Activated CD8-positive, alpha-beta memory T cell treated with anti-CD3 and anti-CD28 coated beads for 24 hours (primary cell): ENCODE results near the gene DNAJC22.
"Not testable (repeated sequence)": the region's sequence is repeated elsewhere in the genome, so short reads cannot be mapped to it uniquely, and the experiment has no call there.

Source experiments
- DNase-seq: peaks from one replicate; pipeline ENCODE4 v3.0.0-alpha.2; 2020

The DNAJC22 gene

DNA sequence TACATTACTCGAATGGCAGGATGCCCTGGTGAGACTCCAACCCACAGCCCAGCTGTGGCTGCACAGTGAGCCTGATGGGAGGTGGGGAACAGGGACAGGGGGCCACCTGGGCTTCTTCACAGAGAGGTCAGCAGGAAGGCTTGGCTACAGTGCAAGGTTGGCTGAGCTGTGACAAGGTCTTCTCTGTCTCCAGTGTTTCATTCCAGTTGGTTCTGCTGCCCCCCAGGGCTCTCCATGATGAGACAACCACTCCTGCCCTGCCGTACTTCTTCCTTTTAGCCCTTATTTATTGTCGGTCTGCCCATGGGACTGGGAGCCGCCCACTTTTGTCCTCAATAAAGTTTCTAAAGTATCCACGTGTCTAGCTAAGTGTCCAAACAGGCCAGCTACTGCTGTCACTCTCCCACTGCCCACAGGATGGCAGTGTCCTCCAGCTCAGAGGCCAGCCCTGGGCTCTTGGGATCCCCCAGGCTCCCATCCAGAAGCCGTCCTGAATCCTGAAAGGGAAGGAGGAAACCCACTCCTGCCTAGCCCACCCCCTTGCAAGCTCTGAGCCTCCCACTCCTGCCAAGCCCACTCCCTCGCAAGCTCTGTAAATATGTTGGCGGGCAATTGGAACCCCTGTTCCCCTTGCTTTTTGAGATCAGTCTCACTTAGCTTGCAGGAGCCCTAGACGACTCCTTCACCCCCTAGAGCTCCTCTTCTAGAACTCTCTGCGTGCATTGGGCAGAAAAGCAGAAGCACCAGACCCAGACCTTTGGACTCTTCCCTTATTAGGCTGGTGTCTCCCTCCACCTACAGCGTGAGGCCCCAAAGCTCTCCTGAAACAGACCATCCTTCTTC, 15.1 kb upstream of the DNAJC22 start:
- no peak for DNase-seq

DNA sequence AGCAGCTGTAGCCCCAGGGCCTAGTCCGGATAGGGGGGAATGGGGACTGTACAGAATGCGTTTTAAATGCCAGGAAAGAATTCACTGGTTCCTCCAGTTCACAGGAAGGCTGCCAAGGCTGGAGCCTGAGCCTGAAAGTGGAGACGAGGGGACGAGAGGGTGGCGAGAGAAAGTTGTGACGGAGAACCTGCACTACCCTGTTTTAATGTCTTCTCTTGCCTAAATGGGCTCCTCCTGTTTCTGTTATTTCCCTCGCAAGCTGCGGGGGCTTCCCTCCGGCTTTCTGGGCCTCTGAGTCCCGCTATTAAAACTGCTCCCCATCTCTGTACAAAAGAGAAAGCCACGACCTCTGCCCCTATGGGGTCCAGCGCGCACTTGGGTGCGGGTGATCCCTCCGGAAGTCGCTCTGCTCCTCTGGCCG, 14.2 kb upstream of the DNAJC22 start:
- no peak for DNase-seq

DNA sequence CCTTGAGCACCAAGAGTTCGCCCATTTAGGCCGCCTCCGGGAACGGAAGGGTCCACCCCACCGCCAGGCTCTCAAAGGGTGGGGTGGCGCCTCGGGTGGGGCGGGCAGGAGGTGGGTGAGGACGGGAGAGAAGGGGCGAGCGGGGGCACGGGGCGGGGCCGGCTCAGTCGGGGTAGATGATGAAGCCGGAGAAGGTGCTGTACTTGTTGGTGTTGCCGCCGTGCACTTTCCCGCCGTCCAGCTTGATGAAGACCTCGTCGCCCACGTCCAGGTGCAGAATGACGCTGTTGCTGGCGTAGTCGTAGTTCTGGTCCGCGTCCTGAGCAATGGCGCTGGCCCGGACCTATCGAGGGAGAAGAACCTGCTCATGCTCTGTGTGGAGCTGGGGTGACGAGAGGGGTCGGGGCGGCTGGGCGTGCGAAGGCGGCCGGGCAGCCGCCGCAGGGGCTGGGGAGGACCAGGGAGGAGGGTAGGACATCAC, 13.8 kb upstream of the DNAJC22 start:
- no peak for DNase-seq

DNA sequence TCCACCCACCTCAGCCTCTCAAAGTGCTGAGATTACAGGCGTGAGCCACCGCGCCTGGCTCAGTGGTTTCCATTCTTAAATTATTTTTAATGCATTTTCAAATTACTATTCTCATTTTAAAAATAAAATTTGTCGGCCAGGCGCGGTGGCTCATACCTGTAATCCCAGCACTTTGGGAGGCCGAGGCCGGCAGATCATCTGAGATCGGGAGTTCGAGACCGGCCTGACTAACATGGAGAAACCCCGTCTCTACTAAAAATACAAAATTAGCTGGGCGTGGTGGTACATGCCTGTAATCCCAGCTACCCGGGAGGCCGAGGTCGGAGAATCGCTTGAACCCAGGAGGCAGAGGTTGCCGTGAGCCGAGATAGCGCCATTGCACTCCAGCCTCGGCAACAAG, 12.9 kb upstream of the DNAJC22 start:
- not testable (repeated sequence) for DNase-seq

DNA sequence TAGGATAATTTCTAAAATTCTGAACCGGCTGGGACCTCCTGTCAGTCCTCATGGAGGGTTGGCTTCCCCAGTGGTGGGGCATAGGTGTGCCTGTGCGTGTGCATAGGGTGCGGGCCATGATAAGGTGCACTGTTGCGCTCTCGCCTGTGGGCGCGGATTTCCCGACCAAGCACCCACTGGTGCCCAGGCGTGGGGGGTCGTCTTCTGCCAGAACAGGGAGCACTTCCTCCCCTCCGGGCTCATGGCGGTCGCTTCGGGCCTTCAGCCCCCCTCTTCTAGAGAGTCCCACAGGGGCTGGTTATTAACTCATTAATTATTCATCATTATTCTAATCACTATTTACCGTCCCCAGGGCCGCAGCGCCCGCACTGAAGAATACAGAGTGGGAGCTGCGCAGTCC, 12.5 kb upstream of the DNAJC22 start:
- DNase-seq: no peak

DNA sequence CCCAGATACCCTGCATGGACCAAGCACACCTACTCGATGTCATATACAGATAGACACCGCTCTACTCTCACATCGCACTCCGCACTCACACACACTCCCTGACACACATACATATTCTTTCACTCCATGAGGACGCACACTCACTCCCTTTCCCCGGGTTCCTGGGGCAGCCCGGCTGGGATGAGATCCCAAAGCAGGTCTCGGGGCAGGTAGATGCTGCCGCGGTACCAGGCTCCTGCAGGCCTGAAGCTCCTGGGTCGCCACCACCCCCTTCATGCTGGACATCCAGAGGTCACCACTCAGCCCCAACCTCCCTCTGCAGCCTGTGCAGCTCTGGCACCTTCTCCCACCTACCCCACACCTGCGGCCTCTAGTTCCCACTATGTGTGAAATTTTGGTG, 12.0 kb upstream of the DNAJC22 start:
- DNase-seq: no peak

DNA sequence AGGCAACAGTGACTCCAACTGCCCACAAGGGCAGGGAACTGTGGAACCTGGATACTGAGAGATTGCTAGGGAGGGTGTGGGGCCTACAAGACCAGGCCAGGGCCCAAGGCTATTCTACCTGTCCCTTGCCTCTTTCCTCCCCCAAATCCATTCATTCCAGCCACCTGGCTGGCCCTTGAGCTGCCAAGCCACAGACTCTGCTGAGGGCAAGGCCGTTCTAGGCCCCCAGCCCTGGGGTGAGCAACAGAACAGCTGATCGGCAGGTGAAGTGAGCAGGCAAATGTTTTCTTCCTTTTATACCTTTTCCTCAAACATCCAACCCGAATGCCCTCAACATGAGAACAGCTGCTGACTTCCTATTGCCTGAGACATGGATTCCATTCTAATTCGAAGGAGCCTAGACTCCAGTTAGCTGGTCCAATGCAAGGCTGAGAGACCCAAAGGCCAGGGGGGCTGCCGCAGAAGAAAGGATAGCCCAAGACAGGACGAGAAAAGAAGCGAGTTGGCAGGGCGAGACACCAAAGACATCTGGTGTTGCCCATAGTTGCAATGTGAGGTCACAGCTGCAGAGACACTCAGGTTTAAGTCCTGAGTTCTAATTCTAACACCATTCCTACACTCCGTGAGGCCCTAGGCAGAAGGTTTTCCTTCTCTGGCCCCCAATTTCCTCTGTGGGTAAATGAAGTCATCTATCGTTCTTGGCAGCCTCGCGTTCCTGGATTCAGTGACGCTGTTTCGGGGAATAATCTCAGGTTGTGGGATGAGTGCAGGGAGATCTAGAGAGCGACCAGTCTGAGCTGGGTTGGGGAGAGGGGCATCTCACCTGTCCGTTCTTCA, 11.4 kb upstream of the DNAJC22 start:
- no peak for DNase-seq

DNA sequence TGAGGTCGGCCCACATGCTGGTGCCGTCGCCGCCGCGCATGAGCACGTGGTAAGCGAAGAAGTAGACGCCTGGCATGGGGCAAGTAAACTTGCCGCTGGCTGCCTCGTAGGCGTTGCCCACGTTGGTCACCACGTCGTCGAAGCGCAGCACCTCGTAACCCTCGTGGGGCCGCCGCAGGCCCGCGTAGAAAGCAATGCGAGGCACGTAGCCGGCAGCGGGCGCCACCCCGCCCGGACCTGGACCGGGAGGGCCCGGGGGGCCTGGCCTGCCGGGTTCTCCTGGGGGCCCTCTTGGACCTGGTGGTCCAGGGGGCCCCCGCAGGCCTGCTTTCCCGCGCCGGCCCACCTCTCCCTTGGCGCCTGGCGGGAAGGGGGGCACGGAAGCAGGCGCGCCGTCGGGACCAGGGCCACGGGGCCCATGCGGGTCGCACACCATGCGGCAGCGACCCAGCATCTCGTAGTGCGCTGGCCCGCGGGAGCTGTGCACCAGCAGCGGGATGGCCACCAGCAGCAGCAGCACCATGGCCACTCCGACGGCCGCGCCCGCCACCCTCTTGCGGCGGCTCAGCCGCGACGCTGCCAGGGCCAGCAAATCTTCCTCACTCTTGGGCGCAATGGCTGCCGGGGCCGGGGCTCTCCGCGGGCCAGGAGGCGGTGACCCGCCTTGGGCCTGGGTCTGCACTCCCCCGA, 10.6 kb upstream of the DNAJC22 start:
- no peak for DNase-seq

DNA sequence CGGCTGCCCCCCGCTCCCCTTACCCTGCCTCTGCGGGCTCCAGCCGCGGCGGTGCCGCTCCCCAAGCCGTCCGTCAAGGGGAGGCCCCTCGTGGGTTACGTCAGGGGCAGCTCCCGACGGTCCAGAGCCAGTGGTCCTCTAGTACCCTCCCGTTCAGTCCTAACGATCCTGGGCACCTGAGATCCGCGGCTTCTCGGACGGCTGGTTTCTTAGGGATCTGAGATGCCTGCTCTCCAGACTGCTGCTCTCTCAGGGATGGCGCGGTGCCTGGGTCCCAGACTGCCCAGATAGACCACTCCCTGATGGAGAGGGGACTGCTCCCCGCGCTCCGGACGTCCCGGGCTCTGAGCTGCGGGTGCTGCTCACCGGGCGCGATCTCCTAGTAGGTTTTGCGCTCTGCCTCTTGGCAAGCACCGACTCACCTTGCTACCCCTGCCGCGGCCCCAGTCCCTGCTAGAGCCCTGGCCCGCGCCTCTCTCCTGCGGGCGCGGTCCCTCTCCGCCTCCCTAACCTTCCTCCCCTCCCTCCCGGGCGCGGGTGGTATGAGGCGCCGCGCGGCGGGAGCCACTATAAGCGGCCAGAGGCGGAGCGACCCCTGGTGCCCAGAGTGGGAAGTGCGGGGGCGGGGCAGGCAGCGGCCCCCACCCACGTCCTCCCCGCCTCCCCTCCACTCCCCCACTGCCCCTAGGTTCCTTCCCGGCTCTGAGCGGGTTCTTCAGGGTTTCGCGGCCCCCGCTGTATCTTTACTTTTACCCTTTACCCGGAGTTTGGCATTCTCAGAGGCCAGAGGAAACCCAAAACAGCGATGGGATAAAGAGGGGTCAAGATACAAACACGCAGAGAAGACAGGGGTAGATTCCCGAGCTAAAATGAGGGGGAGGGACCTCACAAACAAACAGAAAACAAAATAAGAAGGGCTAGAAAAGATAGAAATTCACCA, 9.8 kb upstream of the DNAJC22 start, which contains the start of gene C1QL4:
TSS of gene C1QL4 (minus strand) at position 544 of the 940 bp plus-strand sequence. CDS start 711 bp downstream, outside the sequence.
- peak; percentile 96 for DNase-seq

DNA sequence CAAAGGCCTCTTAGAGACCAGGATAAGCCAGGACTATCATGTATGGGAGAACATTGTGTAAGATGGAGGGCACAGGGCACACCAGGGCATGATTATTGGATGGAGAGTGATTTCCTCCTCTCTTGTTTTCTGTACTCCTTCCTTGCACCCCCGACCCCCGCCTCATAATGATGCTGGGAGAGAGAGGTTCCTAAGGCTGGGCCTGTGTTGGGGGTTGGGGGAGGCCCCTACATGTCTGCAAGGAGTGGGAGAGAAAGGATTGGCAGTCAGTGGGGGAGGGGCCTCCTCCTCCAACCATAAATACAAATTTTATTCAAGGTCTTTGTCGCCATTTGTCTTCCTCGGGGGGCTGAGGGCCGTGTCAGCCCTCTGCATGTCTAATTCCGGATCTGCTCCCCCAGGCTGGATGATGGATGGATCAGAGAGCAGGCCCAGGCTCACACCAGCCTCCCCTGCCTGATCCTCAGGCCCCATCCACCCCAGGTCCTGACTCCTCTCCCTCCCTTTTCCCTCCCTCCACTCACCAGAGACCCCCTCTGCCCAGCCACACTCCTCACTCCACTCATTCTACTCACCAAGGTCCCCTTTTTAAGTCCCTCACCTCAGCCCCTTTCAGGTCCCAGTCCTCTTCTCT, 7.7 kb upstream of the DNAJC22 start:
- DNase-seq: no peak

DNA sequence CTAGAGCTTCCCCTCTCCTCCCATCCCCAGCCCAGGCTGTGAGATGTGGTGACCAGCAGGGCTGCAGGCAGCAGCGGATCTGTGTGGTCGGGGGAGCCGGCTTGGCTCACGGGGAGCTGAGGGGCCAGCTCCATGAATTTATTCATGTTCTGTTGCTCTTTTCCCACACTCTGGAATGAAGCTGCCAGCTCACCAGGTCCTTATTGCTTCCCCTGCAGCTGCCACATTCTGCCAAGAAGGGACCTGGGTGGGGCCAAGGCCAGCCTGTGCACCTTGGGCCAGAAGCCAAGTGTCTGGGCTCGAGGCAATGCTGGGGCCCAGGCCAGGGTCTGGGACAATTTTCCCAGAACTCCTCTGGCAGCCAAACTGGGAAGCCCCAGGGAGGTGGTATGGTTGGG, 7.2 kb upstream of the DNAJC22 start:
- no peak for DNase-seq

DNA sequence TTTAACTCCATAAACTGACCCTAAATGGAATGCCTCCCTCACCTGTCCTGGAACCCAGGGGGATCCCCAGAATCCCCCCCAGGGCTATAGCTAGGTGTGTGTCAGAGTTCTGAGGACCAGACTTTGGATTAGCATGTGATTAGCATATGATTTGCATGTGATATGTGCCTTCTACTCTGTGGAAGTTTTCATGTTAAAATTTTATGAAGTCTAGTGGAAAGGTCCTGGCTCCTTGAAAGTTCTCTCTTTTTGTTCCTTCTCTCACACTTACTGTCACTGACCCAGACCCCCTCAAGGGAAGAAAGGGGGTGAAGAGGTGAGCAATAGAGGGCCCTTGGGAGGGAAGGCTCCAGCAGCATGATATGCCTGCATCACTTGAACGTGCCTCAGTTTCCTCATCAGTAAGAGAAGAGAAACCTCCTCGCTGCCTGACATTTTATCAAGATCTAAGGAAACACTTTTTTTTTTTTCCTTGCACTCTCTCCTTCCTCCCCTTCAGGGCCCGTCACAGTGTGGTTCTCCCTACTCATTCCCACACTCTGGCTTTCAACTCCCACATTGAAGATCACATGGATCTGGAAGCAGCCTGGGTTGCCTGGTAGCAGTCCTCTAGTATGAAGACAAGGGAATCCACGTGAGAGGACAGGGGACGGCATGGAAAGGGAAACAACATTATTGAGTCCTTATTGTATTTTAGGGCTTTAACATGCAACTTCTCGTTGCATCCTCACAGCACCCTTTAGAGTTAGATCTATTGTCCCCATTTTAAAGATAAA, 6.4 kb upstream of the DNAJC22 start:
- DNase-seq: no peak

DNA sequence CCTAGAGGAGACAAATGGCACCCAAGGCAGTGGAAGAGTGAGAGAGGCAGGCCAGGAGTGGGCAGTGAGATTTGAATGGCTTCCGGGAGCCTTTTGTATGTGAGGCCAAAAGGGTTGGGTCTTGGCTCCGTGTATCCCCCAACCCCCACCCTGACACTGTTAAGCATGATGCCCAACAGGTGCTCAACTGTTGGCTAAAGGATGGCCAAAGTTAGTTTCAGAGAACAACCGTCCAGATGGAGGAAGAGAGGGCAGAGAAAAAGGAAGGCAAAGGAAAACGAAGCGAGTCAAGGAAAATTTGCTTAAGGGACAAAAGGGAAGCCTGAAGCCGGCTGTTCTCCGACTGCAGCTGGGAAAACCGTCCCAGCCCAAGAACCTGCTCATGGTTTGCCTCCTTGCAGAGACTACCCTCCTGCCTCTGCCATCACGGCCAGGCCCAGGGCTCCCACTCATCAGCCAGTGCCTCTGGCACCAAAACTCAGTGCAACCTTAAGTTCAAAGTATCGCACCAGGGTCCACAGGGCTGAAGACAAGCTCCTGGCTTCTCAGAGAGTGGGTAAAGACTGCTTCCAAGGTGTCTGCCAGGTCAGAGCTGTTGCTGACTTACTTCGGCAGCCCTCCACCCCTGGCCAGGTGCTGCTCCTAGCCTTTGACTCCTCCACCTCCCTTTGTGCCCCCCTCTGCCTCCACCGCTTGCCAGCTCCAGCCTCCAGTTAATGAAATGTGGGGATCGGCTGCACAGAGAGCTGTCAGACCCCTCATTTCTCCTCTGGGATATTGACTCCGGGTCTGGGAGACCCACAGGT, 5.5 kb upstream of the DNAJC22 start:
- no peak for DNase-seq

DNA sequence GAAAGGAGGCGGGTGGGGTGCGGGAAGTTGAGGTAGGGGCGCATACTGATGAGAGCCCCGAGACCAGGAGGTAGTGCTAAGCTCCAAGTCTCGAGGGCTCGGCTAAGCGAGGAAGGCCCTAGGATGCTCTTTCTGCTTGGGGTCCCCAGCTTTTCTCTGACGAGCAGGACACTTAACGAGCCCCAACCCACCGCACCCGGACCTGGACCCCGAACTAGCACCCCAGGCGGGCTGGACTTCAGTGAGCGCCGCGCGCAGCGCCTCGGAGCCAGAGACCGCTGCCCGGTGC, 5.0 kb upstream of the DNAJC22 start:
- no peak for DNase-seq

DNA sequence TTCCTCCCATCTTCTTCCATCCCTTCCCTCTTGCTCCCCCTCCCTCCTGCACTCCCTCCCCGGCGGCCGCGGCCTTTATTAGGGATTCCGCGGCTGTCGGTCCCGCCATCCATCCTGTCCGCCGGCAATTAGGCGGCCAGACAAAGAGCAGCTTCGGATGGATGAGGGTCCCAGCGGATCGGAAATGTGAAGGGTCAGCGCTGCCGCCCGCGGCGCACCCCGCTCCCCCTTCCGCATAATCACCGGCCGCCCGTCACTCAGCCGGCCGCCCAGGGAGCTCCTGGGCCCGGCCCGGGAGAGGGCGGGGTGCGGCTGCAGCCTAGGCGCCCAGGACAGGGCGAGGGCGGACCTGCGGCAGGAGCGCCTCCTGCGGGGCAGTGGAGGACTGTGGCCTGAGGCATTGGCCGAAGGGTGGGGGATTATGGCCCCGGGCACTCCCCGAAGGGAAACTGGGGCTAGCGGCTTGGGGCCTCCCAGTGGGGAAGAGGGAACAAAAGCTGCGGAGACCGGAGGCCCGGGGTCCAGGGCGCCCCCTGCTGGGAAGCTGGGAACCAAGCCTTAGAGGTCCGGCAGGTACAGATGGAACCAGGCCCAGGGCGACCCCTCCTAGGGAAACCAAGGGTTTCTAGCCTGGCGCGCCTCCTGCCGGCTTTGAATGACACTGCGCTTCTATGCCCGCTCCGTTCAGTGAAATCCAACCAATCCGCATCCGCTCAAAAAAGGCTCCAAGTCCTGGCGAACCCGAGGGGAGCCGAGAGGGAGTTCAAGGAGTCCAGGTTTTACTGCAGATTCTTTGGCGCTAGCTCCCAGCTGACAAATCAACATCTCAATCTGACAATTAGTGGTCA, 4.4 kb upstream of the DNAJC22 start:
- peak; percentile 92 for DNase-seq

DNA sequence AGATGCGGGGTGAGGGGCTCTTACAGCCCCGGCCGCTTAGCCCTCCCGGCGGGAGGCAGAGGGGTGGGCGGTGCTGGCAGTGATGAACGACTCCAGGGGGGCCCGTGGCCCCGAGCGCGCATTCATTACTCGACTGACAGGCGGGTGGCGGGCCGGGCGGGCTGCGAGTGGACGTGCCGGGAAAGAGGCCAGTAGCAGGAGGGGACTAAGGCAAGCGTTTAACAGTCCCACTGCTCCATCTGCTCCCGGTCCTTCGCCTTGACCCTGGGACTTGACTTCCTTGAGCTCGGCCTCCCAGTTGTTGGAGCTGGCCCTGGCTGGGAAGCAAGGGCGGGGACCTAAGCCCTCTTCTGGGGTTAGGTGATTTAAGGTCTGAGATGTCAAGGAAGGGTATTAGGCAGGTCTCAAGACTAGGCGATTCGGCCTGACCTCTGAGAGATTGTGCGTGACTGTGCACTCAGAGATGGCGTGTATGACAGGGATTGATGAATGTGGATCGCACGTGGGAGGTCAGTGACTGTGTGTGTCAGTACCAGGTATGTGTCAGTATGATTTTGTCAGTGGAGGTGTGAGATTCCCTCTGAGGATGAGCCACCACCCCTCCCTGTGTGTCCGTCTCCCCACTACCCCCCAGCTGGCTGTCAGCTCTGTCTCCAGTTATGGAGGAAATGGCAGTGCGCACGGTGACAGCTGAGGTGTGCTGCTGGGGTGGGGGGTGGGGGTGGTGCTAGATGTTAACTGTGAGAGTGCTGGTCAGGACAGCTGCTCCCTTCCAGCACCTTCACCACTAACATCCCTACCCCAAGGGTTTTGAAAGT, 3.6 kb upstream of the DNAJC22 start:
- peak; percentile 73 for DNase-seq

DNA sequence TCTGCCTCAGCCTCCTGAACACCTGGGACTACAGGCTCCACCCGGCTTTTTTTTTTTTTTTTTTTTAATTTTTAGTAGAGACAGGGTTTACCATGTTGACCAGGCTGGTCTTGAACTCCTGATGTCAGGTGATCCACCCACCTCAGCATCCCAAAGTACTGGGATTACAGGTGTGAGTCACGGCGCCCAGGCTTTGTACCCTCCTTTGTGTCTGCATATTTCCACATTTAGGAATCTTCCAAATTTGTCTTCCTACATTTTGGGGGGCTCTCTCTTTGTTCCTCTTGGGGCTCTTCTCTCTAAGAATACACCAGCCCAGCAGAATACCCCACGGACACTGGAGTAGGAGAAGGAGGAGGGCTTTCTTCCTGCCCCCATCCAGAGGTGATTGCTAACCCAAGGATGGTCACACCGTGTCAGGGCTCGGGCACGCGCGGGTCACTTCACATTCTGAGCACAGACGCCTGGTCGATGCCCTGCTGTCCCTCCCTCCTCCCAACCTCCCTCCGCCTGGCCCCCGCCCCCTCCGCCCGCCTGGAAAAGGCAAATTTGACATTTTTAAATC, 2.1 kb upstream of the DNAJC22 start:
- peak; percentile 55 for DNase-seq
